Erythroblast (primary cell): Measurements from ENCODE around the gene NTM.

ENCODE experiments used
- GATA1 ChIP-seq: IDR thresholded peaks from 2 replicates; pipeline ENCODE4 v1.6.1; 2011; ENCODE audit warnings: low read depth, mild to moderate bottlenecking, control low read depth, low read length, moderate library complexity
- POLR2A ChIP-seq: IDR thresholded peaks from 2 replicates; pipeline ENCODE4 v1.6.1; 2011; ENCODE audit warnings: mild to moderate bottlenecking, low read length

DNA sequence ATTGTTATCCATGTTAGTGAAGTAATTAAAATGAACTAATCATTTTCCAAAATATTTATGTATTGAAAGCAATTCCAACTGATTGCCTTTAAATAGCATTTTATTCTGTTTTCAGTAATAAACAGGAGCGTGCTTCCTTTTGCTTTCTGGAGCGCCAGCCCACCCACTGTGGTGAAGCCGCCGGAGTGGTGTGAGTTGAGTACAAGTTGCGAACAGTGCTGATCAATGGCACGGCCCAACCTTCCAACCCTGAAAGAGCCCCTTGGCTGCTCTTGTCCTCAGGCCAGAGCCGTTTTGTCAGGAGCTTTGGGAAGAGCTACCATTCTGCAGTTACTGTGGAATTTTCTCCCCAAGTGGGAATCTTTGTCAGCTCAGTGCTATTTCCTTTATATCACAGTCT is 42.8 kb downstream of the NTM start:
- TF ChIP-seq POLR2A (no peak), GATA1 (no peak)
